ENCODE data around the gene ESF1. TPM values are rescaled to one million over a fixed set of nuclear protein-coding genes. Genes with fewer than 3 reads are reported as not detected.

Gene ESF1
- total RNA-seq, 2 donors from 2014 or later: 10.4 to 11.1 TPM

GRCh38 chr20:13821876-13822275, 37.2 kb upstream of the ESF1 start:
- Histone ChIP-seq H3K27ac (no peak overlapping the region), H3K27me3 (no peaks in the 10 kb centered on the region), H3K36me3 (peaks cover 23% of the 10 kb centered on the region), H3K9me3 (peaks cover 0 to 3% of the 10 kb centered on the region in 2 donors), H3K4me3 (no peak overlapping the region), H3K4me1 (no peaks in the 10 kb centered on the region)
- no peak for DNase-seq (ENCODE audit: low spot score)
- no peak for TF ChIP-seq CTCF (IDR thresholded peaks at IDR 0.05)

- TF ChIP-seq CTCF (IDR thresholded peaks at IDR 0.05): peak; percentile 66 to 78
- no peak for DNase-seq (ENCODE audit: low spot score)
- Histone ChIP-seq H3K27ac (no peak overlapping the region), H3K36me3 (peaks cover 38% of the 10 kb centered on the region), H3K9me3 (peaks cover 0 to 3% of the 10 kb centered on the region in 2 donors), H3K27me3 (no peaks in the 10 kb centered on the region), H3K4me1 (no peaks in the 10 kb centered on the region), H3K4me3 (no peak overlapping the region)
These were observed 35.3 kb upstream of the ESF1 start for GRCh38 chr20:13819885-13820645.

GRCh38 chr20:13817342-13817741, 32.6 kb upstream of the ESF1 start:
- no peak for TF ChIP-seq CTCF (IDR thresholded peaks at IDR 0.05)

GRCh38 chr20:13816757-13817156, 32.0 kb upstream of the ESF1 start:
- Histone ChIP-seq H3K27me3 (no peaks in the 10 kb centered on the region), H3K27ac (no peak overlapping the region), H3K4me3 (no peak overlapping the region), H3K36me3 (peaks cover 68% of the 10 kb centered on the region), H3K9me3 (no peaks in the 10 kb centered on the region), H3K4me1 (no peaks in the 10 kb centered on the region)
- TF ChIP-seq CTCF (IDR thresholded peaks at IDR 0.05): no peak
- DNase-seq (ENCODE audit: low spot score): no peak

More at GRCh38 chr20:13817342-13817741, 32.6 kb upstream of the ESF1 start:
- no peak for DNase-seq (ENCODE audit: low spot score)
- H3K36me3 ChIP-seq: peaks cover 63% of the 10 kb centered on the region
- H3K27ac ChIP-seq: no peak overlapping the region
- peaks cover 0 to 3% of the 10 kb centered on the region in 2 donors for H3K9me3 ChIP-seq
- no peaks in the 10 kb centered on the region for H3K4me1 ChIP-seq
- H3K27me3 ChIP-seq: no peaks in the 10 kb centered on the region
- no peak overlapping the region for H3K4me3 ChIP-seq

- no peaks in the 10 kb centered on the region for H3K9me3 ChIP-seq
- H3K4me1 ChIP-seq: no peaks in the 10 kb centered on the region
- no peak for DNase-seq (ENCODE audit: low spot score)
- no peak overlapping the region for H3K4me3 ChIP-seq
- peaks cover 82% of the 10 kb centered on the region for H3K36me3 ChIP-seq
- no peak overlapping the region for H3K27ac ChIP-seq
- no peak for TF ChIP-seq CTCF (IDR thresholded peaks at IDR 0.05)
- H3K27me3 ChIP-seq: no peaks in the 10 kb centered on the region
These were observed 30.0 kb upstream of the ESF1 start for GRCh38 chr20:13814672-13815071.

GRCh38 chr20:13813910-13814309, 29.2 kb upstream of the ESF1 start:
- Histone ChIP-seq H3K27ac (no peak overlapping the region), H3K27me3 (no peaks in the 10 kb centered on the region), H3K4me3 (no peak overlapping the region), H3K9me3 (no peaks in the 10 kb centered on the region), H3K36me3 (peaks cover 90% of the 10 kb centered on the region), H3K4me1 (no peaks in the 10 kb centered on the region)
- no peak for DNase-seq (ENCODE audit: low spot score)
- TF ChIP-seq CTCF (IDR thresholded peaks at IDR 0.05): no peak
